Hindlimb muscle (tissue), 1 donor: ENCODE measurements around the gene MARCHF10. TPM values are rescaled to one million over a fixed set of nuclear protein-coding genes. Genes with fewer than 3 reads are reported as not detected.

Source experiments
- DNase-seq: peaks from one replicate; pipeline ENCODE4 v3.0.0-alpha.2; 2013
- polyA plus RNA-seq: library from polyadenylated mRNA; unstranded; fragments of 120-200 nt; gene quantifications from one replicate; pipeline ENCODE4 v1.2.1, GENCODE V29; 2013; ENCODE audit not compliant: insufficient read length

MARCHF10 gene
- polyA plus RNA-seq, 1 donor = 0.58 TPM

DNA sequence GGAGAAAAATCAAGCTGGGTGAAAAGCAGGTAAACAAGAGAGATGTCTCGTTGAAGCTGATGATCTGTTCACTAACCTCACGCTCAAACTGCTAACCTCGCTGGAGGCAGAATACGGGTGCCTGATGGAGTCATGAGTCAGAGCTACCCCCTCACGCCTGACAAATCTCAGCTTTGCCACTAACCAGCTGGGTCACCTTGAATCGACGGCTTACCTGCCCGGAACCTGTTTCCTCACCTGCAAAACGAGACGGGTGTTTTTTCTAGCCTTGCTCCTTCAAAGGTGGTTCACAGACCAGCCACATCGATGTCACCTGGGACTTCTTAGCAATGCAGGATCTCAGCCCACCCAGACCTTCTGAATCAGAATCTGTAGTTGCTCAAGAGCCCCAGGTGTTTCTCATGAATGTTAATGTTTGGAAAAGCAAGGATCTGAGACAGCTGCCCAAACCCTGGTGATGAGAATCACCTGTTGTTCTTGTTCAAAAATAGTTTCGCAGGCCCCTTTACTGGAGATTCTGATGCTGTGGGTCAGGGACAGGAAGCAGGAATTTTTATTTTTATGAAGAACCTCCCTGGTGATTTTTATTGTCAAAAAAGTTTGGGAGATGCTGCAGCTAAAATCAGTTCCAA is 56.9 kb downstream of the MARCHF10 start:
- no peak for DNase-seq

DNA sequence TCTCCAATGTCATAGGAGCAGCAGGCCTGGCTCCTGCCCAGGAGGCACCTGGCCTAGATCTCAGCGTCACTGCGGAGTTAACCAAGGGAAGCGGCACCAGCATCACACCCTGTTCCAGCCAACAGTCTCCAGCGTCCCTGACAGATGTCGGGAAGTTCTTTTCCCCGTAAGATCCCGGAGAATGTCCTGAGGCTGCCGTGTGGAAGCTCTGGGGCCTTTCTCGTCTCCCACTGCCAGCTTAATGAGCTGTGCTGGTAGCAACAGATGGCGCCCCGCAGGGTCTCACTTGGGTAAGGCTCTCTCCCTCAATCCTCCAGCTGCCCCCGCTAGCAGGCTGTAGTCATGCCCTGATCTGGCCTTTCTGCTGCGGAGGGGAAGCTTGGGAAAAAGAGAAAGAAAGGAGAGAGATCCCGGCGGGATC is 57.5 kb downstream of the MARCHF10 start:
- peak; percentile 37 for DNase-seq

DNA sequence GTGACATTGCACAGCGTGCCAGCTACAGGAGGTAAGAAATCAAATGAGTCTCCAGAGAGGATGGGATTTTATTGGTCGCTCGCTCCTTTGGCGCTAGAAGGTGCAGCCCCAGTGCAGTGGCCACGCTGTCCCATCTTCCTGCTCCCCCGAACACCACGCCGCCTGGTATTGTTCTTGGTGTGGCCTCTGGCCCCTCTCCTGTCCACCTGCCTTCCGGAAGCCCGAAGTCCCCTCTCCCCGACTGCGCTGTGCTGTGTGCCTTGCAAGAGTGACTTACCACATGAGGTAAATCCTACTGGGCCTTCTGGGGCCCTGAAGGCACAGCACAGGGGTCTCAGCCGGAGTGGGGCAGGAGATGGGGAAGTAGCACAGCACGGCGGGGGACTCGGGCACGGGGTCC is 58.2 kb downstream of the MARCHF10 start:
- DNase-seq = no peak

DNA sequence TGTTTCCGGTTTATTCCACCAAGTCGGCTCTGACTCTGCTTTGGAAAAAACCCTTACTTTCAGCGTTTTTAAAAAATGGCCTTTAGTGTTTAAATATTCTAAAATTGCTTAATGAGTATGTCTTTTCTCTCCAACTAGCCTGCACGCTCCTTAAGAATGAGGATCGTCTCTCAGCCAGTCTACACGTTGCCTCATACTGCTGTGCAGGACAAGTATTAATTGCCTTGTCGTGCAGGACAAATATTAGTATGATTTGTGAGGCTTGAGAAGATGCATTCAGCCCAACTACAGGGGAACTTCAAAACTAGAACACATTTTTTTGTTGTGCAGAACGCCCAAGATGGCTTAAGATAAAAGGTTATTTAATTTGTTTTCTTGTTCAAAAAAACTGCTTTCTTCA is 61.2 kb downstream of the MARCHF10 start:
- DNase-seq = no peak

DNA sequence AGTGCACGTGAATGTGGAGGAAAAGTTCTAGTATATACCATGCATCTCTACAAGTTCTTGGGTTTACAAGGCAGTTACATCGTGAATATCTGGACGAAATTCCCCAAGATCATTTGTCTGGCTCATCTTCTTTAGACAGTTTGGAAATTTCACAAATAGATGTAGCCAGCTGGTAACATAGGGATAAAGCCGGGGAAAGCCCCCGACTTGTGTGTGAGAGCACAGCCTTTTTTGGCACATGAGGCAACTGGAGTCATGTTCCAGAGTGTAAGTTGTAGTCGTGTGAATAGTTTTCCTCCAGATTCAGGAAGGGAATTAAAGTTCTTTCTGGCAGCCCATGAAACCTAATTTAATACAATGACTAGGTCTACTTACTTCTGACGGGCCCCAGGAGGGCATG is 62.3 kb downstream of the MARCHF10 start:
- peak; percentile 64 for DNase-seq

DNA sequence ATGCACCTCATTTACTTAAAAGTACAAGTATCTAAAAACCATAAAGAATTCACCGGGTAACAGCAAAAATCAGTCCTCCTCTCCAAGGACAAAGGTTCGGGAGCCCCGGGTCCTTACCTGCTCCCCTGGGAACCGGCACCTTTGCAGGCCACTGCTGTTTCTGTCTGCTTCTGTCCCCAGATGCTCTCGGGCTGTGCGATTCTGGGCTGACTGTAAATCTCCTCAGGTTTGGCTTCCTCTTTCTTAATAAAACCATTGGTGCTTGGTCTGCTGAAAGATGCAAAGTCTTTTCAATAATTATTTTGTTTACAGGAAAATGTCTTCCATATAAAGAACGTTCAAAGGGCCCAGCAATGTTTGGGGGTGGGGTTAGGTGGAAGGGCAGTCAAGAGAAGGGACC is 63.9 kb downstream of the MARCHF10 start:
- DNase-seq = no peak

DNA sequence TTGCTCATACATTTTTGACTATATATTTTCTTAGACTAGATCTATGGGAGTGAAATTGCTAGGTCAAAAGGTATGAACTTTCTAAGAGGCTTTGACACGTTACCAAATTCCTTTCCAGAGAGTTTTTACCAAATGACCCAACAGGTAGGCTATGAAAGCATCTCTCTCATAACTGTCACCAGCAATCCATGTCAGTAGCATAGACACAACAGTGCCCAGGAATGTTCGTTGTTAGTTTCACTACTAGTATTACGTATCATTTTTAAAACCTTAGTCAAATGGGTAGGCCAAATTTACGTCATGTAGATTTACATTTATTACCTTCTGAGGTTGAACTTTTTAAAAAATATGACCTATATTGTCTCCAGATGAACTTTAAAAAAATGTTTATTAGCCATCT is 66.8 kb downstream of the MARCHF10 start:
- no peak for DNase-seq

DNA sequence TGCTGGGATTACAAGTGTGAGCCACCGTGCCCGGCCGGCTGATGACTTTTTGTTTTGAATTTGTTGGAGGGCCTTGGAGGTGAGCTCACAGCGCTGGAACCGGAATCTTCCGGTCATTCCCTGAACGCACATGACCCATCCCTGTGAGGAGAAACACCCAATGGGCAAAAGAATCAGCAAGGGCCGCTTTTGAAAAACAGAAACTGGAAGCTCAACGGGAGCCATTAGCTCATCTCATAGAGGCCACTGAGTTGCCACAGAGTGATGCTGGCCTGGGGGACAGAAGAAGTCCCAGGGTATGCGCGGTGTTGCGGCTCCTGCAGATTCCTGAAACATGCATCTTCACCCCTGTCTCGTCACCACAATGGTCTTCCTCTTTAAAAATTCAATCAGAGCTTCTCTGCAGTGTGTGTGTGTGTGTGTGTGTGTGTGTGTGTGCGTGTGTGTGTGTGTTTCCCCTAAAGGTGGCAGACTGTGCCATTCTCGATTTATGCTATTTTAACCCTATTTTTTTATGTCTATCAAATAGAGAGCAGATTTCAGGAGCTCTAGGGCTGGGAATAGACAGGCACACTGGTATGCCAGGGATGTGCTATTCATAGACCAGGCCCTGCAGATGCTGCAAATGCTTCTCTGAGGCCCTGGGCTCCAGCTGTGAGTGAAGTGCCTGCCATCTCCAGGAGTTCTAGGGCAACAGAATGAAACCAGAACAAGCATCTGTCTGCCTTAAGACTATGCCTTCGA is 68.3 kb downstream of the MARCHF10 start:
- no peak for DNase-seq

DNA sequence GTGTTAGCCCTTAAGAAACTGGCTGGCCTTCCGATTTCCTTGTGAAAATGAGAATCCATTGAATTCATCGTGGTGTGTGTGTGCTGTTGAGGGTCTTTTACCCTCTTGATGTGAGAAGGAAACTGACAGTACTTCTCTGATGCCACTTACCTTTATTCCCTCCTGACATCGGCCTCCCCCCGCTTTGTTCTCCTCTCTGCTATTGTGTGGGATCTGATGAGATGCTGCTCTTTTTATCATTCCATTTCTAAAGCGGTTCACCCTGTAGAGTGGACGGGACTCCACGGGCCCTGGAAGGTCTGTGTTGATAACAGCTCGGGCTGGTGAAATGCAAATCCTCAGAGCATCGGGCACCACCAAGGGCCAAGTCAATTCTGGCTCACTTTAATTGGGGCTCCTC is 69.8 kb downstream of the MARCHF10 start:
- DNase-seq = no peak

DNA sequence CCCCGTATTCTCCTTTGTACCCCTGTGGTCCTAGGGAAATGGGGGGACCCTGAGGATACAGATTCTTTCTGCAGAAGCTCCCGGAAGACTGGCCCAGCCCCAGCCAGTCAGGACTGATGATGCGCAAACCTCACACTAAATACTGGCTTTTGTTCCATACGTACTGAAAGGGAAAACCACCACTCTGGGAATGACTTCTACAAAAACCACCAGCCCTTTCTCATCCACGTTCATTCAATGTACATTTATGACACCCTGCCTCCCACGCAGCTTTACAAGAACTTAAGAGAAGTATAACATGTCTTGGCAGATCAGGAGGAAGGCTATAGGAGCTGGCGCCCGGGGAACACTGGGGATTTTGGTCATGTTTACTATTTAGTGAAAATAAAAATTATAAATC is 70.6 kb downstream of the MARCHF10 start:
- DNase-seq = no peak

DNA sequence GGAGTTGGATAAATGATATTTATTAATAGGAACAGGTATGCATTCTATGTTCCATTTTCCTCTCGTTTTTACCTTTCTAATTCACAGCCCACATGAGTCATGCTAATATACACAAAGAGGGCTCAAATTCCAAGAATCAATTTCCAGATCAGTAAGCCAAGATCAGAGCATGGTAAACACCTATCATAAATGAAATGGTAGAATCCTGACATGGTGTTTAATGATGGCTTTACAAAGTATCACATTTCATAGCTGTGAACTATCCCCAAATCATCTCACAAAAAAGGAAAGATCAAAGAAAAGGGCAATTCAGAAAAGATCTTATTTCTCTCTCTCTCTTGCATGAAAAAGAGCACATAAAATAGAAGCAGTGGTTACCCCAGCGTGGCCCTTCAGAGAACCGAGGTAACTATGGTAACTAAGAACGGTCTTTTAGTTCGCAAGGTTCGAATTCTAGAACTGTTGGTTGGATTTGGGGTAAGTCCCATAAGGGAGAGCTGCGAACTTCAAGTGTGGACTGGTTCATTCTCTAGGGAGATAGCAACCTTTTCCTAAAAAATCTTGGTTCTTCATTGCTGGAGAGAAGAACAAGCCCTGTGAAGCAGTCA is 73.0 kb downstream of the MARCHF10 start:
- DNase-seq = no peak

DNA sequence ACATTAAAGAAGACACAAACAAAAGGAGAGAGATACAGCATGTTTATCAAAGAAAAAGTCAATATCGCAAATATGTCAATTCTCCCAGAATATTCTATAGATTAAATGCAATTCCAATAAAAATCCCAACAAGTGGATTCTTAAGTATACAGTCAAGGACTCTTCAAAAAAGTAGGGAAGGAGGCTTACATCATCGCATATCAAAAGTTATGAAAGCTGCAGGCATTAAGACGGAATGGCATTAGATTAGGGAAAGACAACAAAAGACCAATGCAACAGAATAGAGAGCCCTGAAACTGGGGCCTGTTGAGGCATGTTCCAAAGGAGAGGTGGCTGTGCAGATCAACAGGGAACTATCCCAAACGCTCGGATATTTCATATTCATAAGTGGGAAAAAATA is 76.0 kb downstream of the MARCHF10 start:
- no peak for DNase-seq

DNA sequence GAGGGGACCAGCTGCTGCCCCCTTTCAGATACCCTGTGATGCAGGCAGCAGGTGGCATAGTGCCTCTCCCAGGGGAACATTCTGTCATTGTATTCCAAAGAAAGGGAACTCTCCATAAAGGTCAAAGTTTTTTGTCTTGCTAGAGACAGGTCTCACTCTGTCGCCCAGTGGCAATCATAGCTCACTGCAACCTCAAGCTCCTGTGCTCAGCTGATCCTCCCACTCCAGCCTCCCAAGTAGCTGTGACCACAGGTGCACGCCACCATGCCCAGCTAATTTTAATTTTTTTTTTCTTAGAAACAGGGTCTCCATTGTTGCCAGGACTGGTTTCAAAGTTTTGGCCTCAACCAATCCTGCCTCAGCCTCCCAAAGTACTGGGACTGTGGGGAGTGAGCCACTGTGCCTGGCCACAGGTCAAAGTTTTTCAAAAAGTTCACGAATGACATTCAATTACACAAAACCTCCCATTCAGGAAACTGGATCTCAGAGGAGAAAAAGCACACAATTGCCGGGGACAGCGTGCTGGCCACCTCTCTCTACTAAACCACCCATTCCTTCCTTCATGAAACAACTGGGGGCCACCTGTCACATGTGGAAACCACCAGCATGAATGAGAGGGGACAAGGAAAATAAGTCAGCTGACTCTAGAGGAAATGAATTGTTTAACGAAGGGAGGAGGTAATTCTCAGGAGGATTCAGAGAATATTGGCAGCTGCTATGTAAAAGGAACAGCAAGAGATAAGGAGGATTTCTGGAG is 80.0 kb downstream of the MARCHF10 start:
- DNase-seq = no peak

DNA sequence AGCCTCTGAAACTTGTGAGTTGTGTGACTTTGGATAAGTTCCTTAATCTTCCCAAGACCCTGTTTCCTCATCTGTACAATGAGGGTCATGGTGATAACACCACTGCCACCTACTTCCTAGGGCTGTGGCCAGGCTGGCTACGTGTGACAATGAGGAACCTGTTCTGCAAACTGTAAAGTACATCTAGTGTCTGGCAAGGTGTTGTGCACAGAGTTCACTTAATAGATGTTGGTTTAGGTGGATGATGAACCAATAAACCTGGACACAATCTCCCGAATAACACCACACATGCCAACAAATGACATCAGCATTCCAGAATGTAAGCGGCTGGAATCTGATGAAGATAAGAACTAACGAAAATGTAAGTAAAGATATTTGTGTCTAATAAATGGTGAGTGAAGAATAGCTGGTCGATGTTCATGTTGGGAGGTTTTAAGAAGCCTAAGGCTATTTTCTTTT is 82.3 kb downstream of the MARCHF10 start:
- DNase-seq = no peak

DNA sequence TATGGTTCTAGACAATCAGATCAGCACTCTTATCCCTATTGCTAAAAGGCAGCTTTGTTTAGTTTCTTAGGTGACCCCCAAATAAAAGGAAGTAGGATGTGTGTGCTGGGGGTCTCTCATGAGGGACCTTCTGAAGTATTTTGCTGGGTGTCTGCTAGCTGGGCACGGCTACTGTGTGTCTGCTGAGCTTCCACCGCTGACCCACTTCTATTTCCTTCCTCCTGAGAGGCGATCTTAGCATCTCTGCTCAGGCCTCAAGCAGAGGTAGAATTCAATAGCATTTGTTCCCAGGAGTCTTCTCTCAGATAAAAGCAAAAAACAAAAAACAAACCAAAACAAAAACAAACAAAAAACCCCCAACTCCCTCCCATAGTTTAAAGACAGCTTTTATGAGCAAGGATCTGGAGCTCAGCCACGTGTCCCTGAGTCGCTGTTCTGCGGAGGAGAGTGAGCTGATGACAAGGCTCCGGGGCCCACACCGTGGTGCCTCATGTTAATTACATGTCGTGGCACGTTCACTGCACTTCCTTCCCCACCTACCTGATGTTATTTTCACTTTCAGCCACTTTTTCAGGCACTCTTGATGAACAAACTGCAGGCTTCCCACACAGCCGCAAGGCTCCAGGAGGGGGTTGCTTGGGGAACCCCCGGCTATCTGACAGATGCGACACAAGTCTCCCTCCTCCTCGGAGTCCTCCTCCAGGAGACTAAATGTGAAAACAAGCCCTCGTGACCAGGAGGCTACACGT is 83.5 kb downstream of the MARCHF10 start:
- DNase-seq = no peak

DNA sequence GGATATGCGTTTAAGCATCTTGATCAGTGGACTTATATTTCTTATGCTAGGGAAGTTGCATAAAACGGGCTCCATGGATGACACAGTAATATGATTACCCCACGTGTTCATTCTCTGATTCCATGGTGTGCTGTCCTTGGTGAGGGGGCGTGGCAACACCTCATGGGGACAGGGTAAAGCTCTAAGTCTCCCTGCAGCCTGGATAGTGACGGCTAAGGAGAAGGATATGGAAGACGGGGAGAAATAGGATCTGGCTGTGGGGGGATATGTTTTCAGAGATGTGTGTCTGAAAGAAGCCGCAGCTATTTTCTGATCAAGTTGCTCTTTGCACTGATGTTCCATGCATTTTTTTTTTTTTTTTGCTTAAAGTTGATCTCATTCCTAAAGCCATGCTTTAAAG is 84.3 kb downstream of the MARCHF10 start:
- no peak for DNase-seq

DNA sequence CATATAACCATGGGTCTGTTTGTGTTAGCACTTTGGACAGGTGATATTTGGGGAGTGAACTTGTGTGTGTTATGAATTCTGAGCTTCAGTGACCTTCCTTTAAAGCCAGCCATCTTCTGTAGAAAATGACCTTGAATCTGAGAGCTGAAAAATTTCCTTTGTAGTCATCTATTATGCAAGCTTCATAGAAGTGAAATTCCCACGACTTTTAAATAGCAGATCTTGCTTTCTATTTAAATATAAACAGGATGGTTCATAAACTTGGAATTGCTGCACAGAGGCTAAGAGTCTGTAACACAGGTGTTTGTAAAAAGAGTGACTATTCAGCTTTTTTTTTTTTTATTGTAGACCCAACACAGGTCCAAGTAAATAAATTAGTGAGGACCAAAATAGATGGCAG is 85.5 kb downstream of the MARCHF10 start:
- no peak for DNase-seq

DNA sequence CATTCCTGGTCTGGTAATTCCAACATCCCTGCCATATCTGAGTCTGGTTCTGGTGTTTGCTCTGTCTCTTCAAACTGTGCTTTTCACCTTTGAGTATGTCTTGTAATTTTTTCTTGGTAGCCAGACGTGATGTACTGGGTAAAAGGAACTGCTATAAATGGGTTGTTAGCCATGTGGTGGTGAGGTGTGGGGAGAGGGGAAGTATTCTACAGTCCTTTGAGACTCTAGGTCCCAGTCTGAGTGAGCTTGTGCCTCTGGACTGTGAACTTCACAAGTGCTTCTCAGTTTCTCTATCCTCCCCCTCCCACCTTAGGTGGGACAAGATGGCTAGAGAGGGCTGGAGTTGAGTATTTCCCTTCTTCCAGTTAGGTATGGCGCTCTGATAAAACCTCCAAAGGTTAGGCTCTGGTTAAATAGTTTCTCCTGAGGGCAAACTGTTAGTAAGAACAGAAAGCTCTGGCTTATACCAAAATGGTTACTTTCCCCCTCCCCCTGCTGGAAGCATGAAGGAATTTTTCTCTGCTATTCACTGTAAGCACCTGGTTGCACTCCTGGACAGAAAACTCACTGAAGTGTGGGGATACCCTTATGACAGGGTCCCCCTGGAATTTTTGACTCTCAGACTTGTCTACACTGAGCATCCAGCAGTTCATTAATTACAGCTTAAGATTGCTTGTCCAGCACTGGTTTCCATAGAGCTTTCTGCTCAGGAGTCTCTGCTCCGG is 87.8 kb downstream of the MARCHF10 start:
- no peak for DNase-seq

DNA sequence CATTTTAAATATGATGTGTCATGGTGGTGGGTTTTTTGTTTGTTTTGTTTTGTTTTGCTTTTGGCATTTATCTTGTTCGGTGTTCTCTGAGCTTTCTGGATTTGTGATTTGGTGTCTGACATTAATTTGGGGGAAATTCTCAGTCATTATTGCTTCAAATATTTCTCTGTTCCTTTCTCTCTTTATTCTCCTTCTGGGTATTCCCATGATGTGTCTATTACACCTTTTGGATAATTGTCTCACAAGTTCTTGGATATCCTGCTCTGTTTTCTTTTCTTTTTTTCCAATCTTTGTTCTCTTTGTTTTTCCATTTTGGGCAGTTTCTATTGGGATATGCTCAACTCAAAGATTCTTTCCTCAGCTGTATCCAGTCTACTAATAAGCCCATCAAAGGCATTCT is 88.5 kb downstream of the MARCHF10 start:
- DNase-seq = no peak

DNA sequence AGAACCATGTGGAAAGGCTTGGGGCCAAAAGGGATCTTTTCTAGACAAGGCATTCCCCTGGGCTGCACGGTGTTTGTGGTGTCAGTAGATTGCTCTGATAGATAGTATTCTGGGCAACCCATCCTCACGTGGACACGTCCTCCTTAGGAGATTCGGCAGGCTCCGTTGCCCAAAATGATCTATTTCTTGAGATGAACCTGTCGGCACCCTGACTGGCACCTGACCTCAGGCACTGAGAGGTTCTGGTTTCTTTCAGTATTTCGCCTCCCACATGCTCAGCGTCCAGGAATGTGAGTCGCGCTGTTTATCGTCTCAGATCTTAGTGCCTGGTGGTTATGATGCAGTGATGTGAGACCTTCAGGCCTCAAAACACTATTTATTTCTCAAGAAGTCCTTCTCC is 89.7 kb downstream of the MARCHF10 start:
- DNase-seq = no peak

DNA sequence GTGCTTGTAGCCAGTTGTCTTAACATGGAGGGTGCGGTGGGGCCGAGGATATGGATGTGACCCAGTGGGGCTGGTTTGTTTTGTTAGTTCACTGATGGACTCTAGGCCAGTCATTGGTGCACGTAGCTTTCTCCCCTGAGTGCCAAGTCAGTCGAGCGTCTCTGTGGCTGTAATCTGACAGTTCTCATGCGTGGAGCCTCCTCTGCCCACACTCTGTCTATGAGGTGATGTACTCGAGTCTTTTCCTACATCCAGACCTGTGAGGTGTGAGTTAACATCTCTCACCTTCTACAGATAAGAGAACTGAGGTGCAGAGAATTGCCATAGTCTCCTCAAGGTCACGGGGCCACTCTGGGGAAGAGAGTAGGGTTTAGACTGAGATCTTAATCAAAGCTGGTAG is 90.2 kb downstream of the MARCHF10 start:
- DNase-seq = no peak

DNA sequence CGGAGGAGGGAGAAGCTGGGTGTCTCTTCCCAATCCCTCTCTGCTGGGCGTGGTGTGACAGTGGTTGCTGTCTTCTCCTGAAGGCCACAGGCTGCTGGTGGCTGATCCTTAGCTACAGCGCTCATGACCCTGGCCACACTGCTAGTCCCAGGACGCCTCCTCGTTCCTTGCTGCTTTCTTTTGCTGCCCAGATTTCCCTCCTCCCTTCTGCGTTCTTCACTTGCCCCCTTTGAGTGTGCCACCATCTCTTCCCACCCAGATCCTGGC is 90.6 kb downstream of the MARCHF10 start:
- DNase-seq = no peak
